Hepatocyte (in vitro differentiated cells): Measurements from ENCODE around the gene A2ML1.

ENCODE experiments used
- CTCF ChIP-seq: fragments of 200-600 bp; sonication (generic); IDR thresholded peaks from 2 replicates; pipeline ENCODE4 v1.5.1; 2016; ENCODE audit warnings: antibody characterized with exemption, mild to moderate bottlenecking; ENCODE audit not compliant: poor library complexity
- EZH2 ChIP-seq: fragments of 200-600 bp; sonication (generic); IDR thresholded peaks from 2 replicates; pipeline ENCODE4 v1.6.1; 2016; ENCODE audit warnings: antibody characterized with exemption, mild to moderate bottlenecking, borderline replicate concordance
- EZH2phosphoT487 ChIP-seq: fragments of 200-600 bp; sonication (generic); IDR thresholded peaks from one replicate; pipeline ENCODE4 v1.6.1; 2018; ENCODE audit warnings: antibody characterized with exemption, mild to moderate bottlenecking, low read depth, moderate library complexity; ENCODE audit not compliant: unreplicated experiment, severe bottlenecking

DNA sequence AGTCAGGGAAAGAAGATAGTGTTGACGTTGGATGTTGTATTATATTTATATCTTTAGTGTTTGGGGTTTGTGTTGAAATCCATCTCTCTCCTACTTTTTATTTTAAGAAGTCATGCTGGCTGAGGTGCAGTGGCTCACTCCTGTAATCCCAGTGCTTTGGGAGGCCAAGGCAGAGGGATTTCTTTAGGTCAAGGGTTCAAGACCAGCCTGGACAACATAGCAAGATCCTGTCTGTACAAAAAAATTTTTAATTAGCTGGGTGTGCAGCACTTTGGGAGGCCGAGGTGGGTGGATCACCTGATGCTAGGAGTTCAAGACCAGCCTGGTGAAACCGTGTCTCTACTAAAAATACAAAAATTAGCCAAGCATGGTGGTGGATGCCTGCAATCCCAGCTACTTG, 23.9 kb downstream of the A2ML1 start:
- TF ChIP-seq CTCF (no peak), EZH2 (no peak), EZH2phosphoT487 (no peak)
